Calu3 (cell line): ENCODE results near the gene EXD2. TPM values are rescaled to one million over a fixed set of nuclear protein-coding genes. Genes with fewer than 3 reads are reported as not detected.

Experiments
- BruUV-seq: library from RNA; stranded (reverse); fragments of 400-500 nt; replicated peaks from 2 replicates; lab custom pipeline; 2021; lab: Mats Ljungman, UMichigan
- CTCF ChIA-PET: fragments of 300-600 bp; sonication (Branson Sonifier 250); formaldehyde crosslinking; loops from one replicate; lab custom pipeline; 2022; ENCODE audit warnings: antibody characterized with exemption; lab: Charles Lee
- DNase-seq: peaks from one replicate; pipeline ENCODE4 v3.0.0; 2022
- H3K27ac Mint-ChIP-seq: one replicate; pipeline ENCODE4 v1.8.0; 2022; ENCODE audit warnings: mixed read lengths; ENCODE audit not compliant: unreplicated experiment
- H3K27me3 Mint-ChIP-seq: one replicate; pipeline ENCODE4 v1.8.0; 2022; ENCODE audit warnings: mixed read lengths; ENCODE audit not compliant: unreplicated experiment
- H3K36me3 Mint-ChIP-seq: one replicate; pipeline ENCODE4 v1.8.0; 2022; ENCODE audit warnings: mild to moderate bottlenecking, moderate library complexity, mixed read lengths; ENCODE audit not compliant: insufficient read depth, unreplicated experiment
- H3K4me1 Mint-ChIP-seq: one replicate; pipeline ENCODE4 v1.8.0; 2022; ENCODE audit warnings: mild to moderate bottlenecking, low read depth, mixed read lengths; ENCODE audit not compliant: unreplicated experiment
- H3K4me3 Mint-ChIP-seq: one replicate; pipeline ENCODE4 v1.8.0; 2022; ENCODE audit warnings: mild to moderate bottlenecking, low read depth, moderate library complexity, mixed read lengths; ENCODE audit not compliant: unreplicated experiment
- H3K9me3 Mint-ChIP-seq: one replicate; pipeline ENCODE4 v1.8.0; 2022; ENCODE audit warnings: low read depth, mixed read lengths; ENCODE audit not compliant: unreplicated experiment
- CTCF ChIP-seq: fragments of 200-600 bp; IDR thresholded peaks from one replicate; pipeline ENCODE4 v1.8.0; 2022; ENCODE audit warnings: antibody characterized with exemption; ENCODE audit not compliant: unreplicated experiment
- intact Hi-C: fragments of 100-400 bp; cut with micrococcal nuclease; formaldehyde crosslinking; loops from one replicate; pipeline ENCODE4 v1.10.0; 2022; ENCODE audit not compliant: unreplicated experiment
- total RNA-seq: library from RNA; stranded (reverse); gene quantifications from 2 replicates; pipeline ENCODE4 v1.2.3, GENCODE V29; 2022

EXD2 gene
- total RNA-seq, 1 experiment from 2014 or later, result 13.1 TPM

GRCh38 chr14:69226736-69227135 is 35.4 kb downstream of the EXD2 start:
- no TSS peak for BruUV-seq
- no peak for TF ChIP-seq CTCF
- Mint-ChIP-seq H3K4me1 (peaks cover 5% of the 10 kb centered on the region), H3K36me3 (peaks cover 4% of the 10 kb centered on the region), H3K4me3 (no peak overlapping the region), H3K27ac (no peak overlapping the region), H3K27me3 (no peaks in the 10 kb centered on the region), H3K9me3 (no peaks in the 10 kb centered on the region)
- CTCF ChIA-PET, result interaction anchor here (0.7 kb wide), 2 partner anchors 12 to 412 kb away, joined by 4 to 11 read pairs; no protein-coding TSS in a partner anchor
- no peak for DNase-seq
- intact Hi-C loops, result no loop called here

- no peak for DNase-seq
- no peak for TF ChIP-seq CTCF
- H3K4me3 Mint-ChIP-seq, result no peak overlapping the region
- intact Hi-C loops, result no loop called here
- BruUV-seq, result no TSS peak
- H3K36me3 Mint-ChIP-seq, result peaks cover 4% of the 10 kb centered on the region
- H3K27ac Mint-ChIP-seq, result no peak overlapping the region
- CTCF ChIA-PET, result no interaction called here
- no peaks in the 10 kb centered on the region for H3K9me3 Mint-ChIP-seq
- peaks cover 5% of the 10 kb centered on the region for H3K4me1 Mint-ChIP-seq
- no peaks in the 10 kb centered on the region for H3K27me3 Mint-ChIP-seq
These were observed 40.2 kb downstream of the EXD2 start for GRCh38 chr14:69231486-69231885.

GRCh38 chr14:69232388-69232787 is 41.1 kb downstream of the EXD2 start:
- intact Hi-C loops, result no loop called here
- DNase-seq, result no peak
- Mint-ChIP-seq H3K4me1 (peaks cover 5% of the 10 kb centered on the region), H3K4me3 (no peak overlapping the region), H3K27me3 (no peaks in the 10 kb centered on the region), H3K36me3 (peaks cover 4% of the 10 kb centered on the region), H3K9me3 (no peaks in the 10 kb centered on the region), H3K27ac (no peak overlapping the region)
- no TSS peak for BruUV-seq
- CTCF ChIA-PET, result no interaction called here
- TF ChIP-seq CTCF, result no peak

GRCh38 chr14:69234106-69234505 is 42.8 kb downstream of the EXD2 start:
- no peak for TF ChIP-seq CTCF
- CTCF ChIA-PET, result interaction anchor here (0.7 kb wide), 1 partner anchor 339 kb away, joined by 3 read pairs; no protein-coding TSS in a partner anchor

More at GRCh38 chr14:69234106-69234505, 42.8 kb downstream of the EXD2 start:
- no peak for DNase-seq
- H3K4me1 Mint-ChIP-seq, result peaks cover 5% of the 10 kb centered on the region
- intact Hi-C loops, result no loop called here
- H3K36me3 Mint-ChIP-seq, result peaks cover 4% of the 10 kb centered on the region
- no peaks in the 10 kb centered on the region for H3K9me3 Mint-ChIP-seq
- no peaks in the 10 kb centered on the region for H3K27me3 Mint-ChIP-seq
- BruUV-seq, result no TSS peak
- no peak overlapping the region for H3K4me3 Mint-ChIP-seq
- no peak overlapping the region for H3K27ac Mint-ChIP-seq
